HG03097 (cell line): ENCODE data around the gene BMP2.

Source experiments
- ATAC-seq: cut with Tn5 transposase; IDR thresholded peaks from one replicate; pipeline ENCODE4 v1.9.1; 2021; ENCODE audit not compliant: unreplicated experiment, low FRiP score

Gene BMP2

DNA sequence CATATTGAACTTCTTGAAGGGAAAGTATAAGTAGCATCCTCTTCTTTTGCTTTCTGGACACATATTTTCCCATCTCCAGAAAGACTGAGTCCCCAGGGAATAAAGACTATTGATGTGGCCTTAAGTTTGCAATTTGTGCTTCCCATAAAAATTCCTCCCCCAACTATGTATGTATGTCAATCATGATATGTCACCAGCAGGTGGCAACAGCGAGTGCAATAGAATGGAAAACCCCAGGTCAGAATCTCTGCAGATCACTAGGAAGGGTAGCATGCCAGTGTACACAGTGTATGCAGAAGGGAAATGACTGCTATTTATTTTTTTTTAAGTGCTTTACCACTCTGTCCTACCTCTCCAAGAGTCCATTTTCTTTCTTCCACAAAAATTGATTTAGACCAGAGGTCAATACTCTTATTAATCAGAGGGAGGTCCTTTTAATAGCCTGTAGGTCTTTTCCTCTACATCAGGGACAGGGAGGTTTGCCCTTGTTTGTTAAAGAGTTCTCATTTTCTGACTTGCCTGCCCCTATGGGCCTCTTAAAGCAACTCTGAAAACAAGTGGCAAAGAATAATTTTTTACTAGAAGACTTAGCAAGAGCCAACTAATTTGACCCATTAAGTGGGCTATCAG lies 61.4 kb downstream of the BMP2 start:
- ATAC-seq, result peak; percentile 83

DNA sequence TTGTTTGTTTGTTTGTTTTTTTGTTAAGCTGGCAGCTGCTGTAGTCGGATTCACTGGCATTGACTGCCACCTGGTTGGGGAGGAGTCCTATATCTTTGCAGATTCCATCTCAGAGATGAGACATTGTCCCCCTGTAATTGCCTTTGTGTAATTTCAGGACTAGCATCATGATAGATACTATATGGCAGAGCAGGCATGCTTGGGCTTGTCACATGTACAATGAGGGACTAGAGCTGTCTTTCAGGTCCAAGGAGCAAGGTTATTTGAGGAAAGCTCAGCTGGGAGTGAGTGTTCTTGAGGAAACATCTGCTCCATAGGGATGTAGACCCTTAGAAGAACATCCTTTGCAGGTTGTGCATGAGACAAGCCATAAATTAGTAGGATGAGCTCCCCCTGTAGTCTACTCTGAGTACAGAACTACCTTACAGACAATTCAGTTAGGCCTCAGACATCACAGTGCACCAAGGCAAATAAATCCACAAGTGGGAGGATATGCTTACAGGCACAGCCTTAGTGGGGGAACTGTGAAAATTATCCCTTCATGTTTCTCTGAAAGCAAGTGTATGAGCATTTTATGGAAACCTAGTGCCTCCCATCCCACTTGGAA lies 62.1 kb downstream of the BMP2 start:
- ATAC-seq, result no peak
